WERI-Rb-1 (cell line): ENCODE data around the gene MEOX2.

ENCODE experiments used
- DNase-seq: peaks from one replicate; pipeline ENCODE4 v3.0.0-alpha.2; 2020
- H3K27ac ChIP-seq: fragments of 250-450 bp; sonication (Bioruptor Pico); 2 replicates; pipeline ENCODE4 v1.5.1; 2020; ENCODE audit warnings: mild to moderate bottlenecking, moderate library complexity
- H3K27me3 ChIP-seq: fragments of 250-450 bp; sonication (Bioruptor Pico); 2 replicates; pipeline ENCODE4 v1.5.1; 2021; ENCODE audit warnings: mild to moderate bottlenecking, low read depth, moderate library complexity; ENCODE audit not compliant: insufficient read depth, severe bottlenecking
- H3K36me3 ChIP-seq: fragments of 250-450 bp; sonication (Bioruptor Pico); 2 replicates; pipeline ENCODE4 v1.5.1; 2020; ENCODE audit warnings: mild to moderate bottlenecking, moderate library complexity
- H3K4me3 ChIP-seq: 2 replicates; pipeline ENCODE4 v1.5.1; 2011; ENCODE audit warnings: low read depth, mild to moderate bottlenecking, control low read depth, low read length
- H3K9me3 ChIP-seq: fragments of 250-450 bp; sonication (Bioruptor Pico); 2 replicates; pipeline ENCODE4 v1.5.1; 2021; ENCODE audit warnings: mild to moderate bottlenecking, moderate library complexity; ENCODE audit not compliant: severe bottlenecking
- CTCF ChIP-seq: IDR thresholded peaks from 2 replicates; pipeline ENCODE4 v1.5.1; 2011; ENCODE audit warnings: low read depth, mild to moderate bottlenecking, control low read depth, inconsistent platforms, low read length

MEOX2 gene

GRCh38 chr7:15667991-15668390, 18.5 kb downstream of the MEOX2 start:
- no peak overlapping the region for H3K4me3 ChIP-seq
- TF ChIP-seq CTCF: no peak
- no peaks in the 10 kb centered on the region for H3K27me3 ChIP-seq
- no peak for DNase-seq
- no peaks in the 10 kb centered on the region for H3K9me3 ChIP-seq
- H3K36me3 ChIP-seq: no peaks in the 10 kb centered on the region
- H3K27ac ChIP-seq: no peak overlapping the region

GRCh38 chr7:15662451-15662850, 24.0 kb downstream of the MEOX2 start:
- Histone ChIP-seq H3K27me3 (no peaks in the 10 kb centered on the region), H3K27ac (no peak overlapping the region), H3K9me3 (no peaks in the 10 kb centered on the region), H3K36me3 (no peaks in the 10 kb centered on the region), H3K4me3 (no peak overlapping the region)
- no peak for TF ChIP-seq CTCF
- no peak for DNase-seq

- Histone ChIP-seq H3K9me3 (no peaks in the 10 kb centered on the region), H3K27ac (no peak overlapping the region), H3K4me3 (no peak overlapping the region), H3K27me3 (no peaks in the 10 kb centered on the region), H3K36me3 (no peaks in the 10 kb centered on the region)
- DNase-seq: no peak
- TF ChIP-seq CTCF: no peak
These were observed 28.2 kb downstream of the MEOX2 start for GRCh38 chr7:15658247-15658646.

- DNase-seq: no peak
- TF ChIP-seq CTCF: no peak
- Histone ChIP-seq H3K9me3 (no peaks in the 10 kb centered on the region), H3K36me3 (no peaks in the 10 kb centered on the region), H3K4me3 (no peak overlapping the region), H3K27me3 (no peaks in the 10 kb centered on the region), H3K27ac (no peak overlapping the region)
These were observed 33.6 kb downstream of the MEOX2 start for GRCh38 chr7:15652776-15653290.

GRCh38 chr7:15651693-15652092, 34.8 kb downstream of the MEOX2 start:
- Histone ChIP-seq H3K9me3 (no peaks in the 10 kb centered on the region), H3K4me3 (no peak overlapping the region), H3K27ac (no peak overlapping the region), H3K27me3 (no peaks in the 10 kb centered on the region), H3K36me3 (no peaks in the 10 kb centered on the region)
- no peak for TF ChIP-seq CTCF
- DNase-seq: no peak

GRCh38 chr7:15650787-15651186, 35.7 kb downstream of the MEOX2 start:
- Histone ChIP-seq H3K27ac (no peak overlapping the region), H3K36me3 (no peaks in the 10 kb centered on the region), H3K4me3 (no peak overlapping the region), H3K9me3 (no peaks in the 10 kb centered on the region), H3K27me3 (no peaks in the 10 kb centered on the region)
- DNase-seq: no peak
- no peak for TF ChIP-seq CTCF
